GM23338 (cell line): ENCODE results near the gene KDM1A. TPM values are rescaled to one million over a fixed set of nuclear protein-coding genes. Genes with fewer than 3 reads are reported as not detected.

Experiments
- ATAC-seq: fragments of 200-7000 bp; cut with Tn5 transposase; 3 replicates; pipeline ENCODE4 v1.9.1; 2020
- DNase-seq: peaks from one replicate; pipeline ENCODE4 v3.0.0-alpha.2; 2015; ENCODE audit warnings: low spot score
- H2AFZ ChIP-seq: fragments of 200-600 bp; sonication (generic); 2 replicates; pipeline ENCODE4 v1.8.0; 2016; ENCODE audit warnings: antibody characterized with exemption, mild to moderate bottlenecking, moderate library complexity
- H3F3A ChIP-seq: fragments of 200-600 bp; sonication (generic); replicated peaks from 2 replicates; pipeline ENCODE4 v1.8.0; 2017; ENCODE audit warnings: antibody characterized with exemption, mixed run types, low read depth
- H3K27ac ChIP-seq: fragments of 200-600 bp; sonication (generic); 2 replicates; pipeline ENCODE4 v1.6.1; 2016; ENCODE audit warnings: low read depth
- H3K27me3 ChIP-seq: fragments of 200-600 bp; sonication (generic); 2 replicates; pipeline ENCODE4 v1.8.0; 2016; ENCODE audit warnings: mild to moderate bottlenecking, mixed run types, moderate library complexity; ENCODE audit not compliant: insufficient read depth
- H3K36me3 ChIP-seq: fragments of 200-600 bp; sonication (generic); 2 replicates; pipeline ENCODE4 v1.8.0; 2016; ENCODE audit warnings: mild to moderate bottlenecking; ENCODE audit not compliant: insufficient read depth
- H3K4me1 ChIP-seq: fragments of 200-600 bp; sonication (generic); 2 replicates; pipeline ENCODE4 v1.8.0; 2016; ENCODE audit warnings: mild to moderate bottlenecking, moderate library complexity; ENCODE audit not compliant: insufficient read depth
- H3K4me2 ChIP-seq: fragments of 200-600 bp; sonication (generic); 2 replicates; pipeline ENCODE4 v1.7.1; 2017; ENCODE audit warnings: mixed run types
- H3K4me3 ChIP-seq: fragments of 200-600 bp; sonication (generic); 2 replicates; pipeline ENCODE4 v1.6.1; 2016; ENCODE audit warnings: mixed run types
- H3K79me2 ChIP-seq: fragments of 200-600 bp; sonication (generic); replicated peaks from 2 replicates; pipeline ENCODE4 v1.8.0; 2017; ENCODE audit warnings: mild to moderate bottlenecking; ENCODE audit not compliant: insufficient read depth
- H3K9me2 ChIP-seq: fragments of 200-600 bp; sonication (generic); 2 replicates; pipeline ENCODE4 v1.8.0; 2017; ENCODE audit not compliant: insufficient read depth
- H4K20me1 ChIP-seq: fragments of 200-600 bp; sonication (generic); replicated peaks from 2 replicates; pipeline ENCODE4 v1.8.0; 2017; ENCODE audit warnings: mild to moderate bottlenecking; ENCODE audit not compliant: insufficient read depth
- H3K27ac Mint-ChIP-seq: 2 replicates; pipeline ENCODE4 v1.8.0; 2020; ENCODE audit warnings: inconsistent platforms, mild to moderate bottlenecking, moderate library complexity, mixed read lengths
- H3K27me3 Mint-ChIP-seq: 3 replicates; pipeline ENCODE4 v1.8.0; 2022; ENCODE audit warnings: low read depth, mild to moderate bottlenecking, moderate library complexity, mixed read lengths, inconsistent platforms; ENCODE audit not compliant: insufficient read depth, poor library complexity
- H3K36me3 Mint-ChIP-seq: 3 replicates; pipeline ENCODE4 v1.8.0; 2021; ENCODE audit warnings: low read depth, mild to moderate bottlenecking, inconsistent platforms, moderate library complexity, mixed read lengths
- H3K4me1 Mint-ChIP-seq: 3 replicates; pipeline ENCODE4 v1.8.0; 2020; ENCODE audit warnings: mild to moderate bottlenecking, inconsistent platforms, mixed read lengths
- H3K4me3 Mint-ChIP-seq: 3 replicates; pipeline ENCODE4 v1.8.0; 2021; ENCODE audit warnings: moderate library complexity, mild to moderate bottlenecking, inconsistent platforms, mixed read lengths
- H3K9me3 Mint-ChIP-seq: 3 replicates; pipeline ENCODE4 v1.8.0; 2020; ENCODE audit warnings: moderate library complexity, mild to moderate bottlenecking, inconsistent platforms, mixed read lengths
- CREB1 ChIP-seq: fragments of 250-450 bp; sonication (Bioruptor Pico); IDR thresholded peaks from 2 replicates; pipeline ENCODE4 v1.5.0; 2020; ENCODE audit warnings: low read depth, mild to moderate bottlenecking, moderate library complexity
- CTCF ChIP-seq, 2 experiments: fragments of 200-600 bp in 1 of 2; sonication (generic) in 1 of 2; conservative IDR thresholded peaks; 2 replicates each; pipeline versions ENCODE4 v1.5.1 to v1.6.1; 2016 to 2017; ENCODE audit warnings: antibody characterized with exemption in 2 of 2, low read depth in 2 of 2, mild to moderate bottlenecking in 2 of 2, moderate library complexity in 1 of 2
- ETS1 ChIP-seq: IDR thresholded peaks from 2 replicates; pipeline ENCODE4 v1.6.1; 2016; ENCODE audit warnings: antibody characterized with exemption
- EZH2 ChIP-seq: fragments of 200-600 bp; sonication (generic); IDR thresholded peaks from one replicate; pipeline ENCODE4 v1.8.0; 2017; ENCODE audit warnings: antibody characterized with exemption, mild to moderate bottlenecking, low read depth; ENCODE audit not compliant: unreplicated experiment
- EZH2phosphoT487 ChIP-seq: fragments of 200-600 bp; sonication (generic); IDR thresholded peaks from one replicate; pipeline ENCODE4 v1.8.1; 2018; ENCODE audit warnings: antibody characterized with exemption; ENCODE audit not compliant: unreplicated experiment
- JUNB ChIP-seq: IDR thresholded peaks from one replicate; pipeline ENCODE4 v1.6.1; 2016; ENCODE audit warnings: antibody characterized with exemption; ENCODE audit not compliant: unreplicated experiment
- NANOG ChIP-seq: IDR thresholded peaks from 2 replicates; pipeline ENCODE4 v1.6.1; 2016; ENCODE audit warnings: antibody characterized with exemption, borderline replicate concordance
- POLR2AphosphoS5 ChIP-seq: IDR thresholded peaks from 2 replicates; pipeline ENCODE4 v1.6.1; 2016; ENCODE audit warnings: antibody characterized with exemption, low read depth
- REST ChIP-seq: IDR thresholded peaks from one replicate; pipeline ENCODE4 v1.6.1; 2018; ENCODE audit warnings: antibody characterized with exemption; ENCODE audit not compliant: unreplicated experiment
- STAT1 ChIP-seq: IDR thresholded peaks from one replicate; pipeline ENCODE4 v1.6.1; 2016; ENCODE audit warnings: antibody characterized with exemption; ENCODE audit not compliant: unreplicated experiment
- ZNF114 ChIP-seq: fragments of 250-450 bp; sonication (Bioruptor Pico); IDR thresholded peaks from 2 replicates; pipeline ENCODE4 v1.5.0; 2020; ENCODE audit warnings: mild to moderate bottlenecking, moderate library complexity
- ZNF331 ChIP-seq: fragments of 250-450 bp; sonication (Bioruptor Pico); IDR thresholded peaks from 2 replicates; pipeline ENCODE4 v1.5.0; 2020; ENCODE audit warnings: low read depth, mild to moderate bottlenecking, moderate library complexity
- ZNF462 ChIP-seq: fragments of 250-450 bp; sonication (Bioruptor Pico); IDR thresholded peaks from 2 replicates; pipeline ENCODE4 v1.5.0; 2020; ENCODE audit warnings: mild to moderate bottlenecking, moderate library complexity
- polyA plus RNA-seq: library from polyadenylated mRNA; unstranded; fragments of >200 nt; fragmentation: Nextera tagmentation; extraction: Ambion mirVana; gene quantifications from 2 replicates; pipeline ENCODE4 v1.2.1, GENCODE V29; 2016
- total RNA-seq: library from RNA; depleted of rRNA; stranded (reverse); fragments of >200 nt; shearing (Covaris generic); gene quantifications from 2 replicates; pipeline ENCODE4 v1.2.3, GENCODE V29; 2014

KDM1A gene
- total and polyA plus RNA-seq, 2 experiments from 2014 or later: 86.4 to 252 TPM

GRCh38 chr1:22983944-22984343, 35.3 kb upstream of the KDM1A start:
- TF ChIP-seq ZNF462 (no peak), EZH2phosphoT487 (no peak), ETS1 (no peak), ZNF331 (CRISPR knock-in tag) (no peak), ZNF114 (CRISPR knock-in tag) (no peak), CTCF (conservative IDR thresholded peaks at IDR 0.05; ENCODE audit: low read depth in 2 of 2) (no peak), NANOG (no peak), EZH2 (no peak), POLR2AphosphoS5 (no peak), REST (no peak), CREB1 (CRISPR knock-in tag) (no peak), STAT1 (no peak), JUNB (no peak)
- DNase-seq: no peak

More at GRCh38 chr1:22983944-22984343, 35.3 kb upstream of the KDM1A start:
- Mint-ChIP-seq H3K9me3 (no peaks in the 10 kb centered on the region; the same call in 2 of the 3 replicates), H3K4me1 (no peaks in the 10 kb centered on the region), H3K27ac (no peak overlapping the region), H3K27me3 (peaks cover 3% of the 10 kb centered on the region), H3K36me3 (no peaks in the 10 kb centered on the region), H3K4me3 (no peak overlapping the region)
- no peaks in the 10 kb centered on the region for H3K27me3 ChIP-seq
- no peaks in the 10 kb centered on the region for H3K79me2 ChIP-seq
- no peaks in the 10 kb centered on the region for H4K20me1 ChIP-seq
- ATAC-seq: no peak
- no peaks in the 10 kb centered on the region for H3K4me1 ChIP-seq
- H3K4me2 ChIP-seq: no peak overlapping the region
- no peak overlapping the region for H3K4me3 ChIP-seq
- H3K9me2 ChIP-seq: no peaks in the 10 kb centered on the region
- no peaks in the 10 kb centered on the region for H3K36me3 ChIP-seq
- H3F3A ChIP-seq: no peaks in the 10 kb centered on the region
- no peak overlapping the region for H2AFZ ChIP-seq
- no peak overlapping the region for H3K27ac ChIP-seq
